SKM-1 (cell line): ENCODE data around the gene FLVCR2.

Source experiments
- DNase-seq: peaks from one replicate; lab custom pipeline; 2025; ENCODE audit not compliant: unreplicated experiment; lab: John Stamatoyannopoulos, UW

FLVCR2 gene

GRCh38 chr14:75578102-75578785 lies at the start of gene FLVCR2:
TSS of gene FLVCR2 (plus strand) at chr14:75578620. CDS start at chr14:75578973, 353 bp downstream.
- DNase-seq = peak; percentile 9

- DNase-seq = no peak
Measured at GRCh38 chr14:75531256-75531655, 47.2 kb upstream of the FLVCR2 start.

- no peak for DNase-seq
Measured at GRCh38 chr14:75531660-75532317, 46.6 kb upstream of the FLVCR2 start.

- no peak for DNase-seq
Measured at GRCh38 chr14:75533791-75534555, 44.4 kb upstream of the FLVCR2 start.

GRCh38 chr14:75535164-75535898 lies 43.1 kb upstream of the FLVCR2 start:
- no peak for DNase-seq

GRCh38 chr14:75537071-75537470 lies 41.3 kb upstream of the FLVCR2 start:
- no peak for DNase-seq

GRCh38 chr14:75539162-75539560 lies 39.3 kb upstream of the FLVCR2 start:
- DNase-seq = no peak

- DNase-seq = no peak
Measured at GRCh38 chr14:75539561-75540478, 38.6 kb upstream of the FLVCR2 start.

GRCh38 chr14:75540479-75540851 lies 38.0 kb upstream of the FLVCR2 start:
- DNase-seq = no peak

GRCh38 chr14:75542588-75543091 lies 35.8 kb upstream of the FLVCR2 start:
- DNase-seq = peak; percentile 43

GRCh38 chr14:75543253-75543652 lies 35.2 kb upstream of the FLVCR2 start:
- no peak for DNase-seq

GRCh38 chr14:75543786-75544185 lies 34.6 kb upstream of the FLVCR2 start:
- no peak for DNase-seq

- no peak for DNase-seq
Measured at GRCh38 chr14:75545907-75546306, 32.5 kb upstream of the FLVCR2 start.

GRCh38 chr14:75547552-75548250 lies 30.7 kb upstream of the FLVCR2 start:
- no peak for DNase-seq

GRCh38 chr14:75548544-75548943 lies 29.9 kb upstream of the FLVCR2 start:
- DNase-seq = no peak

GRCh38 chr14:75549169-75549568 lies 29.3 kb upstream of the FLVCR2 start:
- DNase-seq = no peak

- DNase-seq = no peak
Measured at GRCh38 chr14:75551021-75551420, 27.4 kb upstream of the FLVCR2 start.

- DNase-seq = no peak
Measured at GRCh38 chr14:75553157-75553556, 25.3 kb upstream of the FLVCR2 start.

- DNase-seq = no peak
Measured at GRCh38 chr14:75553761-75554364, 24.6 kb upstream of the FLVCR2 start.
